Measurements from ENCODE around the gene FAM217B.

The FAM217B gene

GRCh38 chr20:59923514-59923913 is 16.7 kb upstream of the FAM217B start:
- no peaks in the 10 kb centered on the region for H3K36me3 ChIP-seq (ENCODE audit: control insufficient read depth, insufficient read depth, low read length)
- H3K79me2 ChIP-seq, result no peaks in the 10 kb centered on the region
- no peaks in the 10 kb centered on the region for H3K27me3 ChIP-seq (ENCODE audit: control insufficient read depth, insufficient read depth, low read length)
- H3K27ac ChIP-seq, result no peak overlapping the region
- TF ChIP-seq CTCF (IDR thresholded peaks at IDR 0.05), result no peak
- no peak overlapping the region for H2AFZ ChIP-seq
- no peak overlapping the region for H3K9ac ChIP-seq
- H3K4me2 ChIP-seq (ENCODE audit: low read length), result no peak overlapping the region
- H3K4me3 ChIP-seq (ENCODE audit: low read depth, low read length), result no peak overlapping the region
- no peaks in the 10 kb centered on the region for H3K9me3 ChIP-seq (ENCODE audit: control insufficient read depth, low read length)
- no peaks in the 10 kb centered on the region for H3K4me1 ChIP-seq

- H3K4me2 ChIP-seq (ENCODE audit: low read length), result no peak overlapping the region
- no peak overlapping the region for H3K27ac ChIP-seq
- no peaks in the 10 kb centered on the region for H3K36me3 ChIP-seq (ENCODE audit: control insufficient read depth, insufficient read depth, low read length)
- H3K9ac ChIP-seq, result no peak overlapping the region
- no peaks in the 10 kb centered on the region for H3K9me3 ChIP-seq (ENCODE audit: control insufficient read depth, low read length)
- no peaks in the 10 kb centered on the region for H3K4me1 ChIP-seq
- no peak overlapping the region for H2AFZ ChIP-seq
- TF ChIP-seq CTCF (IDR thresholded peaks at IDR 0.05), result no peak
- no peaks in the 10 kb centered on the region for H3K79me2 ChIP-seq
- H3K4me3 ChIP-seq (ENCODE audit: low read depth, low read length), result no peak overlapping the region
- no peaks in the 10 kb centered on the region for H3K27me3 ChIP-seq (ENCODE audit: control insufficient read depth, insufficient read depth, low read length)
These were observed 14.8 kb upstream of the FAM217B start for GRCh38 chr20:59925359-59925758.

- H3K27ac ChIP-seq, result no peak overlapping the region
These were observed 14.3 kb upstream of the FAM217B start for GRCh38 chr20:59925899-59926298.

GRCh38 chr20:59931511-59932312 is 8.5 kb upstream of the FAM217B start:
- peak overlapping the region; percentile 38 for H2AFZ ChIP-seq
- no peak overlapping the region for H3K4me2 ChIP-seq (ENCODE audit: low read length)
- no peak overlapping the region for H3K9ac ChIP-seq
- no peak for TF ChIP-seq CTCF (IDR thresholded peaks at IDR 0.05)
- H3K79me2 ChIP-seq, result no peaks in the 10 kb centered on the region
- H3K27me3 ChIP-seq (ENCODE audit: control insufficient read depth, insufficient read depth, low read length), result no peaks in the 10 kb centered on the region
- no peak overlapping the region for H3K4me3 ChIP-seq (ENCODE audit: low read depth, low read length)
- H3K27ac ChIP-seq, result no peak overlapping the region
- H3K9me3 ChIP-seq (ENCODE audit: control insufficient read depth, low read length), result no peaks in the 10 kb centered on the region
- no peaks in the 10 kb centered on the region for H3K4me1 ChIP-seq
- no peaks in the 10 kb centered on the region for H3K36me3 ChIP-seq (ENCODE audit: control insufficient read depth, insufficient read depth, low read length)

More at GRCh38 chr20:59925899-59926298, 14.3 kb upstream of the FAM217B start:
- Histone ChIP-seq H3K4me1 (no peaks in the 10 kb centered on the region), H2AFZ (no peak overlapping the region), H3K36me3 (ENCODE audit: control insufficient read depth, insufficient read depth, low read length) (no peaks in the 10 kb centered on the region), H3K9ac (no peak overlapping the region), H3K27me3 (ENCODE audit: control insufficient read depth, insufficient read depth, low read length) (no peaks in the 10 kb centered on the region), H3K4me3 (ENCODE audit: low read depth, low read length) (no peak overlapping the region), H3K9me3 (ENCODE audit: control insufficient read depth, low read length) (no peaks in the 10 kb centered on the region), H3K4me2 (ENCODE audit: low read length) (no peak overlapping the region), H3K79me2 (no peaks in the 10 kb centered on the region)
- TF ChIP-seq CTCF (IDR thresholded peaks at IDR 0.05), result no peak

Measured in parathyroid adenoma (tissue), 2 donors.